AG04449 (cell line): ENCODE measurements around the gene POU2AF2.
"Not testable (repeated sequence)": the region's sequence is repeated elsewhere in the genome, so short reads cannot be mapped to it uniquely, and the experiment has no call there.

Experiments
- CTCF ChIA-PET: fragments of 350-600 bp; formaldehyde crosslinking; extraction: SDS; loops from one replicate; lab custom pipeline; 2021; ENCODE audit warnings: antibody characterized with exemption; lab: Yijun Ruan, JAX
- POLR2A ChIA-PET: fragments of 400-600, 350-600 bp; formaldehyde crosslinking; extraction: SDS; loops from one replicate; lab custom pipeline; 2020; ENCODE audit warnings: antibody characterized with exemption, inconsistent platforms; lab: Yijun Ruan, JAX
- DNase-seq: peaks from one replicate; pipeline ENCODE4 v3.0.0-alpha.2; 2010; ENCODE audit warnings: low read depth, low spot score
- H3K4me3 ChIP-seq: 2 replicates; pipeline ENCODE4 v1.5.1; 2011; ENCODE audit warnings: low read depth, mild to moderate bottlenecking, control low read depth, low read length
- TF ChIP-seq, protein P1 (sequence below): IDR thresholded peaks from one replicate; pipeline ENCODE4 v1.5.1; 2011; ENCODE audit warnings: mild to moderate bottlenecking, moderate library complexity, low read length, control low read depth, inconsistent platforms; ENCODE audit not compliant: insufficient read depth; ENCODE audit errors: missing control alignments

POU2AF2 gene

DNA sequence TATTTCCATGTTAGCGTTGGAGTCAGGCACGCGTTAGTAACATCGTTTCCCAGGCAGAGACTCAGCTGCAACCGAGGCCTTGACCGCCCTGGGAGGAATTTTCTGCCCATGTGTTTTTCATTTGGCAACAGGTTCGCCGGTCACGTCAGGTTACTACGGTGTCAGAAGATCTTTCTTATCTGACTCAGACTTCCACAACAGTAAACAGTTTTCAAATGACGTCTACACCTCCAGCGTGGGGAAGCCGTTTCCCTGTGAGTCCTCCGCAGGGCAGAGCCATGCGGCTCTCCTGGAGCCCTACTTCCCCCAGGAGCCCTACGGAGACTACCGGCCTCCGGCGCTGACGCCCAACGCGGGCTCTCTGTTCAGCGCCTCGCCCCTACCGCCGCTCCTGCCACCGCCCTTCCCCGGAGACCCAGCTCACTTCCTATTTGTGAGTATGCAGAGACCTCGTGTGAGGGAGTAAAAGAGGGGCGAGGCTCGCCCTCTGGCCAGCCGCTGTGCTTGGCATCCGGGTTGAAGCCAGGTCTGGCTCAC, 38.5 kb downstream of the POU2AF2 start:
- TF ChIP-seq, protein P1, sequence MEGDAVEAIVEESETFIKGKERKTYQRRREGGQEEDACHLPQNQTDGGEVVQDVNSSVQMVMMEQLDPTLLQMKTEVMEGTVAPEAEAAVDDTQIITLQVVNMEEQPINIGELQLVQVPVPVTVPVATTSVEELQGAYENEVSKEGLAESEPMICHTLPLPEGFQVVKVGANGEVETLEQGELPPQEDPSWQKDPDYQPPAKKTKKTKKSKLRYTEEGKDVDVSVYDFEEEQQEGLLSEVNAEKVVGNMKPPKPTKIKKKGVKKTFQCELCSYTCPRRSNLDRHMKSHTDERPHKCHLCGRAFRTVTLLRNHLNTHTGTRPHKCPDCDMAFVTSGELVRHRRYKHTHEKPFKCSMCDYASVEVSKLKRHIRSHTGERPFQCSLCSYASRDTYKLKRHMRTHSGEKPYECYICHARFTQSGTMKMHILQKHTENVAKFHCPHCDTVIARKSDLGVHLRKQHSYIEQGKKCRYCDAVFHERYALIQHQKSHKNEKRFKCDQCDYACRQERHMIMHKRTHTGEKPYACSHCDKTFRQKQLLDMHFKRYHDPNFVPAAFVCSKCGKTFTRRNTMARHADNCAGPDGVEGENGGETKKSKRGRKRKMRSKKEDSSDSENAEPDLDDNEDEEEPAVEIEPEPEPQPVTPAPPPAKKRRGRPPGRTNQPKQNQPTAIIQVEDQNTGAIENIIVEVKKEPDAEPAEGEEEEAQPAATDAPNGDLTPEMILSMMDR = no peak
- no peak overlapping the region for H3K4me3 ChIP-seq
- no peak for DNase-seq
- ChIA-PET CTCF (interaction anchor here (0.6 to 9.8 kb wide), 20 partner anchors 11 to 569 kb away, joined by 3 to 188 read pairs (median 5); no protein-coding TSS in a partner anchor), POLR2A (no interaction called here)

DNA sequence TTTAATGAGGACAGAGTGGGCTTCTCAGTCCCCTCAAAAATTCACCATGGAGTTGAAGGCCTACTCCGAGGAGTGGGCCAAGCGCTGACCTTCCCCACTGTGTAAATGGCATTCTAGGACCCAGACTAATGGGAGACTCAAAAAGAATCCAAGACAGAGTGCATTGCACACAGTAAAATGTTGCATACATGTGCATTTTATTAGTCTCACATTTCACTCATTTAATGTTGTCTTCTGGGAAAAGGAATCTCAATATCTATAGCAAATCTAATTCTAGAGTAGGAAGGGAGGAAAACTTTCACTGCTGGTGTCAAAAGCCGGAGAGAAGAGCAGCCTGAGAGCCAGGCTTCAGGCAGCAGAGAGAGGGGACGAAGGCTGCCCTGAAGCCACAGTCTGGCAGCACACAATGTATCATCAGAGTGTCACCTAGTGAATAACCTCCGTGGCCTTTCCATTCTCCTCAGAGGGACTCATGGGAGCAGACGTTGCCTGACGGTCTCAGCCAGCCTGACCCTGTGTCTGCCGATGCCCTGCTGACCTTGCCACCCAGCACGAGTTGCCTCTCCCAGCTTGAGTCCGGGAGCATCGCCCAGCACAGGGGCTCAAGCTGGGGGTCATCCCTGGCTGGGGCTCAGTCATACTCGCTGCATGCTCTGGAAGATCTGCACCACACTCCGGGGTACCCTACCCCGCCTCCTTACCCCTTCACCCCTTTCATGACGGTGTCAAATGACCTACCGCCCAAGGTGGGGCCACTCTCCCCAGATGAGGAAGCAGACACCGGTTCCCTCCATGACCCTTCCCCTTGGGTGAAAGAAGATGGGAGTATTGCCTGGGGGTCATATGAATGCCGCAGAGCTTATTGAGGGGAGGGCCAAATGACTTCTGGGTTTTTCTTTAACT, 39.9 kb downstream of the POU2AF2 start:
- POLR2A ChIA-PET = no interaction called here
- no peak for DNase-seq
- no peak overlapping the region for H3K4me3 ChIP-seq
- CTCF ChIA-PET = interaction anchor here (1.2 to 9.8 kb wide), 8 partner anchors 10 to 568 kb away, joined by 3 to 188 read pairs (median 10); no protein-coding TSS in a partner anchor
- TF ChIP-seq, protein P1 = no peak

DNA sequence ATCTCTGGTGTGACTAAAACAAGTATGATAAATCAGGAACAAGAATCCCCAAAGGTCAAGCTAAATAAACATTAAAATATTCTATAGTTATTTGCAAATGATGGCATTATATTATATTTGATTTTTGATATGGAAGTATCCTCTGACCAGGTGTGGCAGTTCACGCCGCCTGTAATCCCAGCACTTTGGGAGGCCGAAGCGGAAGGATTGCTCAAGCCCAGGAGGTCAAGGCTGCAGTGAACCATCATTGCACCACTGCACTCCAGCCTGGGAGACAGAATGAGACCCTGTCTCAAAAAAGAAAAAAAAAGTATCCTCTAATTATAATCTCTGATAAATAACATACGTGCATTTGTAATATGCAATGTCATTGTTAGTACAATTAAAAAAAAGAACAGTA, 46.2 kb downstream of the POU2AF2 start:
- no peak overlapping the region for H3K4me3 ChIP-seq
- ChIA-PET POLR2A (no interaction called here), CTCF (interaction anchor here (2.6 to 2.7 kb wide), 2 partner anchors 10 to 154 kb away, joined by 7 to 13 read pairs; no protein-coding TSS in a partner anchor)
- no peak for DNase-seq
- TF ChIP-seq, protein P1 = no peak

DNA sequence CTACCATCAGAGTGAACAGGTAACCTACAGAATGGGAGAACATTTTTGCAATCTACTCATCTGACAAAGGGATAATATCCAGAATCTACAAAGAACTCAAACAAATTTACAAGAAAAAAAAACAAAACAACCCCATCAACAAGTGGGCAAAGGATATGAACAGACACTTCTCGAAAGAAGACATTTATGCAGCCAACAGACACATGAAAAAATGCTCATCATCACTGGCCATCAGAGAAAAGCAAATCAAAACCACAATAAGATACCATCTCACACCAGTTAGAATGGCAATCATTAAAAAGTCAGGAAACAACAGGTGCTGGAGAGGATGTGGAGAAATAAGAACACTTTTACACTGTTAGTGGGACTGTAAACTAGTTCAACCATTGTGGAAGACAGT, 46.9 kb downstream of the POU2AF2 start:
- CTCF ChIA-PET = interaction anchor here (0.7 to 2.7 kb wide), 3 partner anchors 10 to 154 kb away, joined by 3 to 13 read pairs (median 7); no protein-coding TSS in a partner anchor
- H3K4me3 ChIP-seq, DNase-seq, POLR2A ChIA-PET: not testable (repeated sequence)

DNA sequence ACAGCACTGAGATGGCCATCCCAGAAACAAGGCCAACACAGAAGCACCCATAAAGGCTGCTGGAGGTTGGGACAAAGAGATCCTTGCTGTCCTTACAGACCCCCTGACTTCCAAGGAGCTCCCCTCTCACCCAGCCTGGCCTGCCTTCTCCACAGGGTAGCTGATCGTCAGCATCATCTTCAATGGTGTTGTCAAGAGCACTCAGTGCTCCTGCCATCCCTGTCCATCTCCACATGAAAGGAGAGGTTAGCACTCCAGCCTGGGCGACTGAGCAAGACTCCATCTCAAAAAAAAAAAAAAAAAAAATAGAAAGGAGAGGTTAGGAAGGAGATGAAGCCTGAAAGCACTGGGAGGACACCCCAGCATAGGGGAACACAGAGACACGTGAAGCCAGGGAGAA, 50.7 kb downstream of the POU2AF2 start:
- no peak overlapping the region for H3K4me3 ChIP-seq
- DNase-seq = no peak
- TF ChIP-seq, protein P1 = no peak
- ChIA-PET CTCF (interaction anchor here (0.6 to 3.2 kb wide), 4 partner anchors 9 to 151 kb away, joined by 3 to 15 read pairs (median 3); no protein-coding TSS in a partner anchor), POLR2A (no interaction called here)

DNA sequence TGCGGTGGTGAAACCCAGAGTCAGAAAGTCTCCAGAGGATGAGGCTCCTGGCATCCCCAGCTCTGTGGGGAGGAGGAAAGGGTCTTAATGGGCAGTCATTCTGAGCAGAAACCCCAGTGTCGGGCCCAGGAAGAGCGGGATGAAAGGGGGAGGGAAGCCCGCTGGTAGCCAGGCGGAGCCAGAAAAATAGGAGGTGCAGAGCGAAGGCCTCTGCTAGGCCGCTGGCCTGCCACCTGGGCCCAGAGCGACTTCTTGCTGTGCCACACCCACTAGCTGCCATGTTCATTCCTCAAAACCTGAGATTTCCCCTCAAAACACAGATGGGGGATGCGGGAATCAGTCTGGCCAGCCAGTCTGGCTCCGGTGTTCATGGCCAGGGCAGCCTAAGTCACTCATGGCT, 52.2 kb downstream of the POU2AF2 start:
- no peak for DNase-seq
- ChIA-PET POLR2A (no interaction called here), CTCF (interaction anchor here (0.6 kb wide), 1 partner anchor 864 kb away, joined by 4 read pairs; no protein-coding TSS in a partner anchor)
- H3K4me3 ChIP-seq = no peak overlapping the region
- TF ChIP-seq, protein P1 = no peak
